NB4 (cell line): Measurements from ENCODE around the gene TTC33.

Experiments used
- MAX ChIP-seq: IDR thresholded peaks from 2 replicates; pipeline ENCODE4 v1.6.1; 2011; ENCODE audit warnings: low read depth, low read length
- MYC ChIP-seq: IDR thresholded peaks from 2 replicates; pipeline ENCODE4 v1.6.1; 2011; ENCODE audit warnings: low read depth, low read length
- POLR2A ChIP-seq: IDR thresholded peaks from 2 replicates; pipeline ENCODE4 v1.6.1; 2011; ENCODE audit warnings: mild to moderate bottlenecking; ENCODE audit not compliant: insufficient read length; ENCODE audit errors: extremely low read depth
- TF ChIP-seq, protein P1 (sequence below): IDR thresholded peaks from one replicate; pipeline ENCODE4 v1.5.1; 2012; ENCODE audit warnings: low read depth, low read length

DNA sequence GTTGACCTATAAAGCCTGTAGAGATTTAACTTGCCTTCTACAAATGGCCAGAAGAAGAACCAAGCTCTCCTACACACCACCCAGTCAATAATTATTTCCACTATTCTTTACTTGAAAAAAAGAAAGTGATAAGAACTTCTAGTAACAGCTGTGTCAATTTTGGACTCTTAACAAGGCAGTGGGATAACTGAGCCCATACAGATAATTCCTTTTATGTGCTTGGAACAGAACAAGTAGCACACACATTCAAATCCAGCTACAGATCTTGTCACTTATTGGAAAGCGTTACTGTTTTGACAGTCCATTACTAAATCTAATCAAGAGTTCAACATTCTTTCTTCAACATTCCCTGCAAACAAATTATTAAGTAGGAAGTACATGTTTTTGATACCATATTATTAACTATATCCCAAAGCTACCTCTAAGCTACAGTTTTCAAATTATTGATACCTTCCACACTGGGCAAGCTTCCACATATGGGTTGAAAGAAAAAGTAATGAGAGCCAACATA lies 69.7 kb downstream of the TTC33 start:
- TF ChIP-seq, protein P1, sequence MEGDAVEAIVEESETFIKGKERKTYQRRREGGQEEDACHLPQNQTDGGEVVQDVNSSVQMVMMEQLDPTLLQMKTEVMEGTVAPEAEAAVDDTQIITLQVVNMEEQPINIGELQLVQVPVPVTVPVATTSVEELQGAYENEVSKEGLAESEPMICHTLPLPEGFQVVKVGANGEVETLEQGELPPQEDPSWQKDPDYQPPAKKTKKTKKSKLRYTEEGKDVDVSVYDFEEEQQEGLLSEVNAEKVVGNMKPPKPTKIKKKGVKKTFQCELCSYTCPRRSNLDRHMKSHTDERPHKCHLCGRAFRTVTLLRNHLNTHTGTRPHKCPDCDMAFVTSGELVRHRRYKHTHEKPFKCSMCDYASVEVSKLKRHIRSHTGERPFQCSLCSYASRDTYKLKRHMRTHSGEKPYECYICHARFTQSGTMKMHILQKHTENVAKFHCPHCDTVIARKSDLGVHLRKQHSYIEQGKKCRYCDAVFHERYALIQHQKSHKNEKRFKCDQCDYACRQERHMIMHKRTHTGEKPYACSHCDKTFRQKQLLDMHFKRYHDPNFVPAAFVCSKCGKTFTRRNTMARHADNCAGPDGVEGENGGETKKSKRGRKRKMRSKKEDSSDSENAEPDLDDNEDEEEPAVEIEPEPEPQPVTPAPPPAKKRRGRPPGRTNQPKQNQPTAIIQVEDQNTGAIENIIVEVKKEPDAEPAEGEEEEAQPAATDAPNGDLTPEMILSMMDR: no peak
- TF ChIP-seq POLR2A (no peak), MYC (no peak), MAX (no peak)
